Activated T-cell treated with anti-CD3 and anti-CD28 coated beads, Interleukin-2, amount 50 U/mL, for 72 hours (primary cell): ENCODE results near the gene PLPPR5. TPM values are rescaled to one million over a fixed set of nuclear protein-coding genes. Genes with fewer than 3 reads are reported as not detected.
A peak's percentile ranks its signal among the peaks of the same experiment; 100 is the strongest.
"Not testable (repeated sequence)": the region's sequence is repeated elsewhere in the genome, so short reads cannot be mapped to it uniquely, and the experiment has no call there.

ENCODE experiments used
- ATAC-seq, 2 donors: fragments of 150-1000 bp; cut with Tn5 transposase; replicated peaks in 1 of 2; 2 replicates each; pipeline ENCODE4 v1.10.0; 2021; ENCODE audit warnings: moderate library complexity in 2 of 2, mild to moderate bottlenecking in 1 of 2
- DNase-seq, 2 donors: peaks; one replicate each; pipeline ENCODE4 v3.0.0; 2021 to 2022; ENCODE audit warnings: mixed read lengths in 1 of 2
- H3K27ac Mint-ChIP-seq: one replicate; pipeline ENCODE4 v1.8.0; 2022; ENCODE audit warnings: mild to moderate bottlenecking, moderate library complexity, mixed read lengths
- H3K27me3 Mint-ChIP-seq: one replicate; pipeline ENCODE4 v1.8.0; 2022; ENCODE audit warnings: low read depth, mixed read lengths
- H3K36me3 Mint-ChIP-seq, 2 donors: one replicate each; pipeline ENCODE4 v1.8.0; 2022; ENCODE audit warnings: mixed read lengths in 2 of 2, mild to moderate bottlenecking in 1 of 2; ENCODE audit not compliant: insufficient read depth in 2 of 2
- H3K4me1 Mint-ChIP-seq: one replicate; pipeline ENCODE4 v1.8.0; 2022; ENCODE audit warnings: low read depth, mixed read lengths
- H3K4me3 Mint-ChIP-seq, 2 donors: one replicate each; pipeline ENCODE4 v1.8.0; 2022; ENCODE audit warnings: mild to moderate bottlenecking in 2 of 2, mixed read lengths in 2 of 2, moderate library complexity in 2 of 2
- H3K9me3 Mint-ChIP-seq, 2 donors: one replicate each; pipeline ENCODE4 v1.8.0; 2022; ENCODE audit warnings: mixed read lengths in 2 of 2
- total RNA-seq, 2 donors: library from RNA; stranded (reverse); gene quantifications; one replicate each; pipeline ENCODE4 v1.2.3, GENCODE V29; 2022

The PLPPR5 gene
- total RNA-seq, 2 donors from 2014 or later, result not detected

DNA sequence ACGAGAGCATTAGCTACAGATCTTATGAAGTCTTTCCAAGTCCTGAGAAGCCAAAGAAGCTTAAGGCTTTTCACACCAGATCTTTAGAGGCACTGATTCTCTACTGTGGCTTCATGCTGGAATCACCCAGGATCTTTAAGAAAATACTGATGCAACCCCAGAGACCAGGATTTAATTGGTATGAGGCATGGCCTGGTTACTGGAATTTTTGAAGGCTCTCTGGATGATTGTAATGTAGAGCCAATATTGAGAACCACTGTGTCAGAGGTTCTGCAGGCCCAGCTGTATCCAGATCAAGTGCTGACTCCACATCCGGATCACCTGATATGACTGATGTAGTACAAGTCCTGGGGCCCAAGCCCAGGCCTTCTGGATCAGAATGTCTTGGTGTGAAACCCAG, 105.7 kb downstream of the PLPPR5 start:
- no peak overlapping the region for H3K4me3 Mint-ChIP-seq
- H3K4me1 Mint-ChIP-seq, result no peaks in the 10 kb centered on the region
- no peaks in the 10 kb centered on the region for H3K27me3 Mint-ChIP-seq
- H3K9me3 Mint-ChIP-seq, result peaks cover 5 to 7% of the 10 kb centered on the region in 2 donors
- ATAC-seq (no peak), DNase-seq (no peak)
- H3K27ac Mint-ChIP-seq, result no peak overlapping the region
- H3K36me3 Mint-ChIP-seq, result peaks cover 0 to 3% of the 10 kb centered on the region in 2 donors

DNA sequence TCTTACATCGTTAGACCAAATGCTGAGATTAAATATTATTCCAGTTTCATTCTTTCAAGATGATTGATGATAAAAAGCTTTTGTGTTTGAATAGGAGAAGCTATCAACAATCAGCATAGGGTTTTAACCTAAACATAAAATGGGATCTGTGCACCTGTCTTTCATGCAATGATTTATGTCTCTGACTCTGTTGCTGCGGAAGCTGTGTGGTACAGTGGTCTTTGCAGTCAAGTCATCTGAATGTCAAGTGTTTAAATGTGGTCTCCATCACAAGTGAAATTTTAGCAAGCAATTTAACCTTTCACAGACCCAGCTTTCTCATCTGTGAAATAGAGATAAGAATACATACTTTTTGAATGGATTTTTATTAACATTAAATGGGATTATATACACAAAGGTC, 107.2 kb downstream of the PLPPR5 start:
- Mint-ChIP-seq H3K4me3 (no peak overlapping the region), H3K9me3 (peaks cover 5 to 7% of the 10 kb centered on the region in 2 donors), H3K27me3 (no peaks in the 10 kb centered on the region), H3K36me3 (peaks cover 0 to 3% of the 10 kb centered on the region in 2 donors), H3K4me1 (no peaks in the 10 kb centered on the region), H3K27ac (no peak overlapping the region)
- ATAC-seq, result no peak
- DNase-seq, result no peak

DNA sequence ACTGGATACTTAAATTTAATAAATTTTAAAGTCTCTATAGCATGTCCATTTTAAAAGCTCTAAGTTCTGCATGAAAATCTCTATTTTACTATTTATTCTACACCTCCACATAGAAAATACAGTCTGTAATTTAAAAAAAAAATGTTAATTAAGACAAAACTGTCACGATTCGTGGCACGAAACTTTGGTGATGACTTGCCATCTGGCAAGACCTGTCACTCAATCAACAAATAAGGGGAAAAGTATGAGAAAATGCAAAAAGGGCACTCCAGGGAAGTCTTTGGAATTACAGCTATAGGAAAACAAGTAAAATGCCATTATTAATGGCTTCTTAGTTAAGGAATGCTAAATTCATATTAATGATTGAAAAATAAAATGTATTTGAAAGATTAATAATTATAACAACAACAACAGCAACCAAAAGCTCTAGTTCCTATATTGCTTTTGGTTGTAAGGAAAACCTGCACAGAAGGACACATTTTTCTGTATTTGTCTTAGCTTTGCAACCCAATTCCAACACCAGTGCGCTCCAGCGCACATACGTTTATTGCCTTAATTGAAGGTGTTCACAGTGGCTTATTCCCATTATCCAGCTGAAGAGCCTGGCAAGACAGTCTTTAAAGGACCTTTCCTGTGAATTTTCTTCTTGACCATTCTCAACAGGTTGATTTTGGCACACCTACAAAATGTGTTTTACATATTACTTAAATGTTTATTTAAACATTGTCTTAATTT, 107.8 kb downstream of the PLPPR5 start:
- Mint-ChIP-seq H3K4me1 (no peaks in the 10 kb centered on the region), H3K27me3 (no peaks in the 10 kb centered on the region), H3K27ac (no peak overlapping the region), H3K4me3 (no peak overlapping the region), H3K36me3 (peaks cover 0 to 3% of the 10 kb centered on the region in 2 donors), H3K9me3 (peaks cover 5 to 7% of the 10 kb centered on the region in 2 donors)
- ATAC-seq (no peak), DNase-seq (no peak)

DNA sequence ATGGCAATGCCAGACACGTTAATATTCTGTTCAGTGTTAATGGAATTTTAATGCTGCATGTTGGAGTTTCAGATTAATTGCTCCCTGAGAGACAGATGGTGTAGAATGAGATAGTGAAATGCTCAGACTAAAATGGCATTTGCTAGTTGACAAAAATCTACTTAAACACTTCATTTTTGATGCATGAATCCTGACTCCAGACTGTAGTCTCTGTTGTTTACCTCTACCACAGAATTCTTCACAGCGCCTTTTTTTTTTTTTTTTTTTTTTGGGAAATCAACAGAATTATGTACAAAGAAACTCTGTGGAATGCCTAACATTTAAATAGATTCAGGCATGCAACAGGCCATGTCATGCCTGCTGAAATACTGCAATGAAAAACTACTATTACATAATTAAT, 111.3 kb downstream of the PLPPR5 start:
- no peak overlapping the region for H3K27ac Mint-ChIP-seq
- H3K36me3 Mint-ChIP-seq, result peaks cover 0 to 3% of the 10 kb centered on the region in 2 donors
- no peaks in the 10 kb centered on the region for H3K27me3 Mint-ChIP-seq
- H3K9me3 Mint-ChIP-seq, result peaks cover 5 to 7% of the 10 kb centered on the region in 2 donors
- H3K4me3 Mint-ChIP-seq, result no peak overlapping the region
- DNase-seq (no peak), ATAC-seq (no peak)
- H3K4me1 Mint-ChIP-seq, result peaks cover 13% of the 10 kb centered on the region

DNA sequence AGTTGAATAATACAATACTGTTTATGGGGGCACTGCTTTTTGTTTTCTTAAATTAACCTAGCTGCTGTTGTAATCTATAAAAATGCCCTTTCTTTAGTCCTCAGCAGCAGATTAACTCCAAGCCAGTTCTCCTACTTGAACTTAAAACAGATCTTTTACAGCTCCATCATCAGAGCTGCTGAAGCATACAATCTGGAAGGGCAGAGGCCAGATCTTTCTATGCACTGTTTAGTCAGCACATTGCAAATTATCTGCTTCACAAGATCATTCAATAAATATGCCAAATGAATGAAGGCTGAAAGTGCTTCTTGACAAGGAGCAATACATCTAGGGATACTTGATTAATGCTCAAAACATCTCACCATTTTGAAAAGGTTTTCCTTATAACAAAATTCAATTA, 115.8 kb downstream of the PLPPR5 start:
- DNase-seq (no peak), ATAC-seq (no peak)
- Mint-ChIP-seq H3K9me3 (no peaks in the 10 kb centered on the region), H3K4me1 (peaks cover 13% of the 10 kb centered on the region), H3K36me3 (no peaks in the 10 kb centered on the region), H3K27me3 (no peaks in the 10 kb centered on the region), H3K27ac (no peak overlapping the region), H3K4me3 (no peak overlapping the region)

DNA sequence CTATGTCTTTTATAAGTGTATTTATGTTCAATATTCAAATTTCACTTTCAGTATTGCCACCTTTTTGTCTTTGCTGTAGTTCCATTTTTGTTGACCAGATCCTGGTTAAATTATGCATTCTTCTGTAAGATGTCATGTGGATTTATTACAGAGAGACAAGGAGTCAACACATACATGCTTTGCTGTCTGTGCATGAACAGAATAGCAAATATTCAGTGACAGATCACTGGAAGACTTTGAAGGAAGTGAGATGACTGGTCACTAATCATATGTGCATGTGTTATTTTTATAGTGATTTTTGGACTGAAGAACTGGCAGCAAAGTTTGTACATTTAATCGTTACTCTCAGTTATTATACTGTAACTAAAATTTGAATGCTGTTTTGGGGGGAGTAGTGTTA, 117.2 kb downstream of the PLPPR5 start:
- no peak overlapping the region for H3K27ac Mint-ChIP-seq
- no peak overlapping the region for H3K4me3 Mint-ChIP-seq
- H3K4me1 Mint-ChIP-seq, result peaks cover 13% of the 10 kb centered on the region
- ATAC-seq, result no peak
- H3K36me3 Mint-ChIP-seq, result no peaks in the 10 kb centered on the region
- no peaks in the 10 kb centered on the region for H3K27me3 Mint-ChIP-seq
- H3K9me3 Mint-ChIP-seq, result no peaks in the 10 kb centered on the region
- no peak for DNase-seq

DNA sequence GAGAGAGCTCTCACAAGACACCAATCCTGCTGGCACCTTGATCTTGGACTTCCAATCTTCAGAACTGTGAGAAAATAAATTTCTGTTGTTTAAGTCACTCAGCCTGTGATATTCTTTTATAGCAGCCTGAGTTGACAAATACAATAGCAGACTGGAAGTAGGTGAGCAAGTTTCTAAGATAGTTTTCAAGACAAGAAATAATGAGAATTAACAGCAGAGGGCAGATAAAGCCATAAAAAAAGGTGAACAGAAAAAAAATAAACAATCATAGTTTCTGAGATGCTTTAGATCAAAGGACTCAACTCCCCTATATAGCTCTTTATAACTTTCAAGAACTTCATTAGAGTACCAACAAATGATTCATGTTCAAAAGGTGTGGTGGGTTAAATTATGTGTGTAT, 119.8 kb downstream of the PLPPR5 start:
- no peak for DNase-seq
- Mint-ChIP-seq H3K4me1 (peaks cover 2% of the 10 kb centered on the region), H3K36me3 (peaks cover 6 to 8% of the 10 kb centered on the region in 2 donors), H3K4me3 (no peak overlapping the region), H3K27ac (no peak overlapping the region), H3K27me3 (no peaks in the 10 kb centered on the region), H3K9me3 (peaks cover 2 to 3% of the 10 kb centered on the region in 2 donors)
- no peak for ATAC-seq

DNA sequence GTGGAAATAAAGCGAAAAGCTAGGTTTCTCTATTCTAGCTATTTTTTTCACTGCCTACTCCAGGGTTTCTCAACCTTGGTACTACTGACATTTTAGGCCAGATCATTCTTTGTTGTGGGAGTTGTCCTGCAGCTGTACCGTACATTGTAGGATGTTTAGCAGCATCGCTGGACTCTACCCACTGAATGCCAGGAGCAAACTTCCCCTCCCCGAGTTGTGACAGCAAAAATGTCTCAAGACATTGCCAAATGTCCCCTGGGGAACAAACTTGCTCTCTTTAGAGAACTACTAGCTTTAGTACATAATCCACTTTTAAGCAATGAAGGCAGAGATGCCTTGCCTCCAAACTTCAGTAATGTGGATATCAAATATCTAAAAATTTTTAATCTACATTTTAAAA, 122.8 kb downstream of the PLPPR5 start:
- Mint-ChIP-seq H3K27me3 (no peaks in the 10 kb centered on the region), H3K27ac (no peak overlapping the region), H3K4me3 (no peak overlapping the region), H3K4me1 (no peaks in the 10 kb centered on the region), H3K9me3 (peaks cover 5% of the 10 kb centered on the region in 2 donors), H3K36me3 (peaks cover 8 to 17% of the 10 kb centered on the region in 2 donors)
- ATAC-seq (no peak), DNase-seq (no peak)

DNA sequence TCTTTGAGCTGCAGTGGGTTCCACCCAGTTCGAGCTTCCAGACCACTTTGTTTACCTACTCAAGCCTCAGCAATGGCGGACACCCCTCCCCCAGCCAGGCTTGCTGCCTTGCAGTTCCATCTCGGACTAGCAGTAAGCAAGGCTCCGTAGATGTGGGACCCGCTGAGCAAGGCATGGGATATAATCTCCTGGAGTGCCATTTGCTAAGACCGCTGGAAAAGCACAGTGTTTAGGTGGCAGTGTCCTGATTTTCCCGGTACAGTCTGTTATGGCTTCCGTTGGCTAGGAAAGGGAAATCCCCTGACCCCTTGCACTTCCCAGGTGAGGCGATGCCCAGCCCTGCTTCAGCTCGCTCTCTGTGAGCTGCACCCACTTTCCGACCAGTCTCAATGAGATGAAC, 123.4 kb downstream of the PLPPR5 start:
- not testable (repeated sequence) for H3K27ac Mint-ChIP-seq, H3K4me3 Mint-ChIP-seq, ATAC-seq, H3K4me1 Mint-ChIP-seq, DNase-seq, H3K9me3 Mint-ChIP-seq, H3K27me3 Mint-ChIP-seq
- H3K36me3 Mint-ChIP-seq, result peaks cover 8 to 17% of the 10 kb centered on the region in 2 donors

DNA sequence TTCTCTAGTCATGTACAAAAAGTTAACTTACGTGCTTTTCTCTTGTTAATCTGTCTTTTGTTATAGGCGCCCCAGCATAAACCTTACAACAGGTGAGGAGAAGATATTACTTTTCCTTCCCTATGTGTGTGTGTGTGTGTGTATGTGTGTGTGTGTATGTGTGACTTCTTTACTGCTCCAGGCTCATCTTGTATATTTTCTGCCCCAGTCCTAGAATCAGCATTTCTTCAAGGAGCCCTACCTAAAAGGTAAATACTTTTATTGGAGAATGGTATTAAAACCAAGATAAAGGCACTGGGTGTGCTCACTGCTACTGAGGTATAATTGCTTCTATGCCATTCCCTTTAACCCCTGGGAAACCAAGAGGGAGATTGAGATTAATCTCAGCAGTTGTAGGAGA, 129.8 kb downstream of the PLPPR5 start:
- ATAC-seq (no peak), DNase-seq (no peak)
- H3K4me1 Mint-ChIP-seq, result peaks cover 26% of the 10 kb centered on the region
- no peak overlapping the region for H3K4me3 Mint-ChIP-seq
- peaks cover 14 to 22% of the 10 kb centered on the region in 2 donors for H3K9me3 Mint-ChIP-seq
- H3K27me3 Mint-ChIP-seq, result no peaks in the 10 kb centered on the region
- peaks cover 12 to 20% of the 10 kb centered on the region in 2 donors for H3K36me3 Mint-ChIP-seq
- peak overlapping the region; percentile 15 for H3K27ac Mint-ChIP-seq

DNA sequence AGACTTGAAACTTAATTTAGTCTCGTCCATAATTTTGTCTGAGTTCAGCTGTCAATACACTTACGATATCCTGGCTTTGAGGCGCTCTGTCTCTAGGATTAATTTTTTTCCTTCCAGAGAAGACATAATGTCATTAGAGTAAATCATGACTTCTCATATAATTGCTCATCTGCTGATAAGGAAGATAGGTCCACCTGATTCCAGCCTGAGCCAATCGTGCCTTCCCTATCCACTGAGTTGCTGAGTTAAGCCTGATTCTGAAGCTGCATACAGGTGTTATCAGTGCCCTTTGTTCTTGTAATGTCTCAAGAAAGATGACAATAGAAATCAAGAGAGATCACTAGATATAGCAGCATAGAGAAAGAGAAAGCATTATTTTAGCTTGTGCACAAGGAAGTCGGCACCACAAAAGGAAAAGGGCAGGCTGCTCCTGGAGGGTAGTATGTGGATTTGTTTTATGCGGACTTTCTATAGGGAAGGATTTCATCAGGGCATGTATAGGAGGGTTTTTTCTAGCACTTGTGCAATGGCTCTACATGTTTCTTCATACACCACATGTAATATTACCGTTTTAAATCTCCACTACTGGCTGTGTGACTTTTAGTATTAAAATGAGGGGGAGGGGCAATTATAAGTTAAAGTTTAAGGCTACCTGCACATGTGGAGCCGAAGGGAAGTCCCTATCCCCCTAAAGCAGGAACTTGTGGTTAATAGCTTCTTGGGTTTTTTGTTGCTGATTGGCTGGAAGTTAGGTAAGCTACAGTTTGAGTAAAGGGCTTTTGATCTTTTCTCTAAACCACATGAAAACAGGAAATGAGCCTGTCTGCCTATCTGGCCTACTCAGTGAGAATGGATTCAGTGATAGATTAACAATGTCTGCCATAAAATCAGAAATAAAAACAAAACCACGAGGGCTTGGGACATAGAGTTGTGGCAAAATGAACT, 133.4 kb downstream of the PLPPR5 start:
- H3K27ac Mint-ChIP-seq, result peak overlapping the region; percentile 89
- H3K36me3 Mint-ChIP-seq, result peaks cover 15 to 20% of the 10 kb centered on the region in 2 donors
- ATAC-seq (peak; percentile 92 to 95), DNase-seq (peak; percentile 25 to 40)
- H3K4me1 Mint-ChIP-seq, result peaks cover 26% of the 10 kb centered on the region
- H3K4me3 Mint-ChIP-seq, result peak overlapping the region; percentile 44 to 81
- H3K9me3 Mint-ChIP-seq, result peaks cover 15 to 23% of the 10 kb centered on the region in 2 donors
- H3K27me3 Mint-ChIP-seq, result no peaks in the 10 kb centered on the region

DNA sequence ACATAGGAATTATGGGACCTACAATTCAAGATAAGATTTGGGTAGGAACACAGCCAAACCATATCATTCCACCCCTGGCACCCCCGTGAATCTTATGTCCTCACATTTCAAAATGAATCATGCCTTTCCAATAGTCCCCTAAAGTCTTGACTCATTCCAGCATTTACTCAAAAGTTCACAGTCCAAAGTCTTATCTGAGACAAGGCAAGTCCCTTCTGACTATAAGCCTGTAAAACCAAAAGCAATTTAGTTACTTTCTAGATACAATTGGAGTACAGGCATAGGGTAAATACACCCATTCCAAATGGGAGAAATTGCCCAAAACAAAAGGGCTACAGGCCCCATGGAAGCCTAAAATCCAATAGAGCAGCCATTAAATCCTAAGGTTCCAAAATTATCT, 138.9 kb downstream of the PLPPR5 start:
- H3K27ac Mint-ChIP-seq, result no peak overlapping the region
- peaks cover 8 to 14% of the 10 kb centered on the region in 2 donors for H3K36me3 Mint-ChIP-seq
- ATAC-seq (no peak), DNase-seq (no peak)
- H3K9me3 Mint-ChIP-seq, result peaks cover 5 to 14% of the 10 kb centered on the region in 2 donors
- peaks cover 5% of the 10 kb centered on the region for H3K4me1 Mint-ChIP-seq
- no peaks in the 10 kb centered on the region for H3K27me3 Mint-ChIP-seq
- no peak overlapping the region for H3K4me3 Mint-ChIP-seq

DNA sequence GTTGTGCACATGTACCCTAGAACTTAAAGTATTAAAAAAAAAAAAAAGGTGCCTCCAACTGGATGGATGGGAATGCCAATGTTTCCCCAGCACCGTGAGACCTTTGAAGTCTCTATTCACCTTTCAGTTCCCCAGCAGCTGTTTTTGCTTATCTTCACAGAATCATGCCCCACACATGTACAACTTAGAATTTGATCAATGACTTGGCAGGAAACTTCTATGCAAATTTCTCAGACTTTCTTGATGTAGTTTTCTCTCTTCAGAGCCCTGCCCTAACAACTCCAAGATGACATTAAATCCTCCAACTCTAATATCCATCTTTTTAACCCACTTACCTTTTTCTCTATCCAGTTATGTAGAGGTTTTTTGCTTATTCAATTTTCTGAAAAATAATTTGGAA, 144.3 kb downstream of the PLPPR5 start:
- no peak for ATAC-seq
- Mint-ChIP-seq H3K4me3 (no peak overlapping the region), H3K27me3 (no peaks in the 10 kb centered on the region), H3K9me3 (peaks cover 0 to 4% of the 10 kb centered on the region in 2 donors), H3K27ac (no peak overlapping the region), H3K4me1 (no peaks in the 10 kb centered on the region), H3K36me3 (peaks cover 0 to 3% of the 10 kb centered on the region in 2 donors)
- no peak for DNase-seq
